Stimulated activated CD8-positive, alpha-beta memory T cell treated with anti-CD3 and anti-CD28 coated beads, Interleukin-2, amount 100 ng/mL, for 48 hours (primary cell): ENCODE measurements around the gene PCSK6.

ENCODE experiments used
- DNase-seq, 2 donors: peaks; one replicate each; pipeline ENCODE4 v3.0.0-alpha.2; 2020; ENCODE audit warnings: low read depth in 2 of 2

Gene PCSK6

DNA sequence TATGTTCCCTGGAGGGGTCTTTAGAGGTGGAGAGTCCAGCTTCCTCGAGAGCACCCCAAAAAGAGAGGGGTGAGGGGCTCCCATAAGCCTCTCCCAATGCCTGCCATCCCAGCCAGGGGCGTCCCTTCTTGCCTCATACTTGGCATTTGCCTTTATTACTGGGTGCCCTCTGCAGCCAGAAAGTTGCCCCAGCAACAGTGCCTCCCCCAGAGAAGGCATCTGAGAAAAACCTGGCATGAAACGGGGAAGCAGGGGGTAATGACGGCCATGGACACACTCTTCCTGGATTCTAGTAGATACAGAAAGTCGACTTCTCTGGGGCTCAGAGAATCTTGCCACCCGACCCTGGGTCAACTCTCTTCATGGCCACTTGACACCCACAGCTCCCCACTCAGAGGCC lies 90.1 kb downstream of the PCSK6 start:
- DNase-seq, result no peak

DNA sequence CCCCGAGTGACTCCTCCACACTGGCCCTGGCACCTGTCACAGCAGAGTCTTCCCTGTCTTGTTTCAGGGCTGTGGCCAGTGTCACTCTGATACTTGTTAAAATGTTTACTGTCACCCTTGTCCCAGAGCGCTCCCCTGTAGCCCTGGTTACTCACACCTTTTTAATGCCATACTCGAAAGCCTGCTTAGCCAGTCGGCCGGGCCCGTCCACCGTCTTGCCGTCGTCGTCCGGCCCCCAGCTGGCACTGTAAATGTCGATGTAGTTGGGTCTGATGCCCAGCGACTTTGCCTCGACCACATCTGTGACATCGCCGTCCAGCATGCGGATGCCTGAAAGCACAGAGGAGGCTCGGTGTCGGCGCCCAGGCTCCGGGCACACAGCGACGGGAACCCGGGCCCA lies 91.3 kb downstream of the PCSK6 start:
- DNase-seq, result no peak

DNA sequence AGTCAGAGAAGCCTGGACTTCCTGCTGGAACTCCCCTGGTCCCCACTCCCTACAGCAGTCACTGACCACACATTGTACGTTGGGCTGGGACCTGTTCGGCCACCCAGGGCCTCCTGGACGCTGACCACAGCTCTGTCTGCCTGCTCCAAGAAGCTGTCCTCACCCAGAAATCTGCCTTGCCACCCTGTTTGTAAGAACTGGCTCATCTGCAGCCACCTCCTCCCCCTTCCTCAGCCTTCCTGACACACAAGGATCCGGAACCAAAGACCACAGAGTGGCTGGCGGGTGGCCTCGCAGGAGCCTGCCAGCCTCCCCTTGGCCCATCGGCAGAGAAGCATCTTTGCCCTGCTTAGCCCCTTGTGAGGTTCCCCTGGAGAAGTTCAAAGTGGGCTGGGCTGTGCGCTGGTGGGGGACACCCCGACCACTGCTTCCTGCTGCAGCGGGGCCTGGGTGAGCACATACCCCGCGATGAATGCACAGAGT lies 91.9 kb downstream of the PCSK6 start:
- no peak for DNase-seq

DNA sequence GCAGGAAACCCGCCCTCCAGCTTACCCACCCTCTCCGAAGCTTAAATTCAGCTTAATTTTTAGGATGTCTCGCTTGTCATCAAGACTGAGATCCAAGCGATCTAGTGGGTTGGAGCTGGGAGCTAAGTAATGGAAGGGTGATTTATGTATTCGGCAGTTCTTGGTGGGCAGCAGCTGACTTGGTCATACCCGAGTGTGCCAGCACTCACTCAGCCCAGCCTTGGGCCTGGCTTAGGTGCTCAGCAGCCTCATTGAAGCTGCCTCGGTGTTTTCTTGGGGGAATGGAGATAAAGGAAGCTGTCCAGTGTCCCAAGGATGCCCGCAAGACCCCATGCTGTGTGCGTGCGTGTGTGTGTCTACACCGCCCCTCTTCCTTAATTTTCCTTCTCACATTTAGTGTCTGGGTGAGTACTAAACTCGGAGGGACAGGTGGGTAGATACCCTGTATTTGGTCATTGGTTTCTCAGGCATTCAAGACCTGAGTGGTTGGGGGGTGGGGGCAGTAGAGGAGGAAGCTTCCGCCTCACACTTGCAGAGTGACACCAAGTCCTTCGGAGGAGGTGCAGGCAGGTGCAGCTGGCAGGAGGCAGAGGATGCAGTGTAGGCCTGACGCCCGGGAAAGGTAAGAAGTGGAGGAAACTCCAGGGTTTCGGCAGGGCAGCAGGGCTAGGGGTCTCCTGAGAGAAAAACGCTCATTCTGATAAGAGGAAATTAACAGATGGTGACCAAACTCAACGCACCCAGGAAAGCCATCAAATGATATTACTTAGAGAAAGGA lies 92.8 kb downstream of the PCSK6 start:
- DNase-seq, result no peak

DNA sequence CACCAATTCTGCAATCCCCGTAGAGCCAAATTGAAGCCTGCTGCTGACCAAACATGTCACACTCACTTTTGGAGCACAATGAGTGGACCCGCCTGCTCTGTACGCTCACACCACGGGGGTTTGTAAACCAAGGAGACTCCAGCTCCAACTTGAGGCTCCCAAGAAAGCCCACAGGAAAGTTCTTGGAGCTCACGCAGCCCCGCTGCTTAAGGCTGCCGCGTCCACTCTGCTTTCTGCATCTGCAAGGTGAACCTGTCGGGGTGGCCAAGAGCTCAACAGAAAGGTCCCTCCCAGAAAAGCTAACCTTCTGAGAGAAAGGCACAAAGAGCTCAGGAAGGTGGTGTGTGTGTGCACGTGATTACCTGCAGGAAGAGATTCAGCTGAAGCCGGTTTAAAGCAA lies 94.9 kb downstream of the PCSK6 start:
- DNase-seq, result no peak

DNA sequence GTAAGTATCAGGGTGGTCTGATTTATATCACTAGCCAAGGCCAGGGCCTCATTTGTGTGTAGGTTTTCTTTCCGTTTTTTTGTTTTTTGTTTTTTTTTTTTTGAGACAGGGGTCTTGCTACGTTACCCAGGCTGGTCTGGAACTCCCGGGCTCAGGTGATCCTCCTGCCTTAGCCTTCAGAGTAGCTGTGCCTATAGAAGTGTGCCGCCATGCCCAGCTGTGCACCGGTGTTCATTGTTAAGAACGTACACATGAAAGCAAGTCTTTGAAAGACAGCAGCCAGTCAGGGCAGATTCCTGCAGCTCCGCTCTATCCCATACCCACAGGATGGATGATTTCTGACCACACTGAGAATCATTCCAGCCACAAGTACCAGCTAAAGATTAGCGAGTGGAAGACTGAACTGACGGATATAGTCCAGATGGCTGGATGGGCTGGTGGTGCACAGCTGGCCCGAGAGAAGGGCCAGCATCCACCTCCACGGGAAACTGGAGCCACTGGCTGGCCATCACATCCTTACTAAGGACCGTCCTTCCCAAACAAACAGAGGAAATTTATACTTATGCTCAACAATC lies 95.4 kb downstream of the PCSK6 start:
- no peak for DNase-seq

DNA sequence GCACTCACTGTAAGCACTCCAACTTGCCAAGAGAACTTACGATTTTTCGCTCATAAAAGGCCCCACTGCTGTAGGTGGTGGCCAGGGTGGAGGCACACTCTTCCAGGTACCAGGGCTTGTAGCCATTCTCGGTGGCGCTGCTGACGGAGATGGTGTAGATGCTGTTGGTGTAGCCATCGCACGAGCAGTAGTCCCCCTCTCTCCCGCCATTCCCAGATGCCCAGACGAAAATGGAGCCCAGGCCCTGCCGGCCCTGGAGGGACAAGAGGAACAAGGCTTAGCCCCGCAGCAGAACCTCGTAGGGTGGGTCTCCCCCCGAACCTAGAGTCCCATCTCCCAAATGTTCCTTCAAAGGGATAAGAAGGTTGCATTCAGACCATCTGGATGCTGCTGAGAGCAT lies 96.3 kb downstream of the PCSK6 start:
- DNase-seq, result no peak

DNA sequence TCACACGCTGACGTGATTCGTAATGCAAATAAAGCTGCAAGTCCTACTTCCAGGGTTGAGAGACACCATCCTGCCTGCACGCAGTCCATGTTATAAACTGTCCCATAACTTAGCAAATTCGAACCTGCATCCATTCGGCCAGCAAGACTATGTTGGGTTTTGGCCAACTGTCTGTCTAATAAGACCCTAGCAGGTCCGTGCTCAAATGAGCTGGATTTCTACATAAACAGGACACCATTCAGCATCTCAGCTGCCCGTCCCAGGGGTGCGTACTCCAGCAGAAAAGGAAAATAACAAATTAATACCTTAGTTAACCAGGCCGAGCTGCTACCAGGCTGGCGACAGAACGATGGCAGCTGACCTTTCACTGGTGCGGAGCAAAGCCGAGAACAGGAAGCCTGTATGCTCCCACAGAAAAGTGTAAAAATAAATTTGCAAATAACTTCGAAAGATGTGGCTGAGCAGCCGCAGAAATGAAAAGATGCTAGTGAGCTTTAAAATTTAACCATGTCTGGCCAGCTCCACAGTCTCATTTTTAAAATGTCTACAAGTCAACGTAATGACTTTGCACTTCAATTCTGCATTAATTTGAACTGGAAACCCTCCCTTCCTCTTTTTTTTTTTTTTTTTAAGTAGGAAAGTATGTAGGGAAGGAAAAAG lies 97.4 kb downstream of the PCSK6 start:
- no peak for DNase-seq

DNA sequence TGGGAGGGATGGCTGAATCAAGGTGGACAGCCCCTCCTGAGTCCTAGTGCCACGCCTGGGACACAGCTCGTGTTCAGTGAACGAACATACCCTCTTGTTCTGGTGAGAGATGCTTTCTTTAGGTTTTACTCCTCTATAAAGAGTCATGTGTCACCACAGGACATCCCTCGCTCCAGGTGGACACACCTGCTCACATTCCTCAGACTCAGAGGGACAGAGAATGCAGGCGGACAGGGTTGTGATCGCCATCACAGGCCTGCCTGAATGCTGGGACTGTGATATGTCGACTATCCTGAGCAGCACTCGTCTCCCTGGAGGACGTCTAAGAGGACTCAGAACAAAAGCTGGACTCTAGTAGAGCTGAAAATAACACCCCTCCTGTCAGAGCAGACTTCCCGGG lies 98.1 kb downstream of the PCSK6 start:
- no peak for DNase-seq

DNA sequence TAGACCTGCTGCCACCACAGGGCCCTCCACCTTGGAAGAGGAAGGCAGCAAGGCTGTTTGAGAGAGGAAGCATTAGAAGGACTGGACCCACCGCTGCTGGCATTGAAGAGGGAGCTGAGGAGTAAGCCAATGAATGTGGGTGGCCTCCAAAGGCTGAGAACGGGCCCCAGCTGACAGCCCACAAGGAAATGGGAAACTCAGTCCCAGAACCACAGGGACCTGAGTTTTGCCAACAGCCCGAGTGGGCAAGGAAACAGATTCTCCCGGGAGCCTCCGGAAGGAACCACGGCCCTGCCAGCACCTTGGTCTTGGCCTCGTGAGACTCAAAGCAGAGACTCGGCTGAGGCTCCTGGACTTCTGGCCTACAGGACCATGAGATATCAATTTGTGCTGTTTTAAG lies 99.0 kb downstream of the PCSK6 start:
- DNase-seq, result no peak

DNA sequence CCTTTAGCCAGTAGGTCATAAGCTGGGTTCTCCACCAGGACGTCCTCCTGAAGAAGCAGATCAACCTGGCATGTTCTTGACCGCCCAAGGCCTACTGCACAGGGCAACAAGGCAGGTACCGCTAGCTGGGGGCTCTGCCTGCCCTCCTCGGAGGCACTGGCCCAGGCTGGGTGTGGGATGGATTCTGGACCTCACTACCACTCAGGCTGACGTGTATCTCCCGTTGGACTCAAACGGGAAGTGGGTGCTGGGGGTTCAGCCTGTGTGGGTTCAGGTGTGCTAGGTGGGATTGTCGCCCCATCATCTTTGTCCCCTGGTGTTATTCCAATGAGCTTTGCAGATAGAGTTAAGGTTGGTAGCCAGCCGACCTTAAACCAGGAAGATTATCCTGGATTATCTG lies 99.4 kb downstream of the PCSK6 start:
- DNase-seq, result no peak

DNA sequence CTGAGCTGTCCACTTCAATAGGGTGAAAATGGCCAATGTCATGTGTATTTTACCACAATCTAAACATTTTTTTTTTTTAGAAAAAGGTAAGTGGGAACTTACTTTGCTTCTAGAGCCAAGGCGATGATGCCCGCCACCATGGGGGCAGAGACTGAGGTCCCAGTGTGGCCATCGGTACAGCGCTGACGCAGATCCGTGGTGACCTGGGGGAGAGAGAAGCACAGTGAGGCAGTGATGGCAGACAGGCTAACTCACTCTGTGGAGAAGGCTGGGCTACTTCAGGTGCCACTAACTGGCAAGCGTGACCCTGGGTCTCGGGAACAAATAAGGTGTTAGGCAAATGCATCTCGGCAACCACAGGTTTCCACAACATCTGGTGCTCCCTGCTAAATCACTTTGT lies 100.1 kb downstream of the PCSK6 start:
- no peak for DNase-seq

DNA sequence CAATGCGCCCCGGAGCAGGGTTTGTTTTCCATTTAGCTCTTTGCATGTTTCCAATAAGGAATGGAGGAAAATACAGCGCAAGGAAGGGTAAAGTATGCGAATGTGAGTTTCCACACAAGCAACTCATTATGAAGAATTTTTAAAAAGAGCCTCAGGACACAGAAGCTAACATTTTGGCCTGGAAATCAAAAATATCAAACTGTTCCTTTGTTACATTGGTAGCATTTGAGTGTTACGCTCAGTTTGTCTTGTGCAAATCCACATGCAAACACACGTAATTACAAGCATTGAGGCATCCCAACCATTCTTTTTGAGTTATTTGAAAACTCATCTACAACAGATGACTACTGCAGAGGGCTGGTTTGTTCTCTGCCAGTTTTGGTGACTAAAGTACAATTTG lies 101.5 kb downstream of the PCSK6 start:
- DNase-seq, result no peak

DNA sequence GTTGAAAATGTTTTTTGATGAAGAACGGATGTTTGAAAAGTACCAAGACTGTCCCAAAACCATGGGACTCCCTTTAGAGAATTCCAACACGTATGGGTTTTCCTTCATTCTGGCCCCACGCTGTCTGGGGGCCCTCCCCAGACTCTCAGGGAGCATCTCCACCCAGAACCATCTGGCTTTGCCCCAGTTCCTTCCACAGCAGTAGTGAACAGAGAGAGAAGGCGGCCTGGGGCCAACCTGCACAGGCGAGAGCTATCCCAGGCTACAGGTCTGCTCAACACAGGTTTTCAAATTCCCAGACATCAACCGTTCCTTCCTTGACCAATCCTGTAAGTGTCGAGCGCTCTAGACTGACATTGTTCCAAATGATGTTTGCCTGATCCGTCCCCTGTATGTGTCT lies 101.9 kb downstream of the PCSK6 start:
- DNase-seq, result no peak

DNA sequence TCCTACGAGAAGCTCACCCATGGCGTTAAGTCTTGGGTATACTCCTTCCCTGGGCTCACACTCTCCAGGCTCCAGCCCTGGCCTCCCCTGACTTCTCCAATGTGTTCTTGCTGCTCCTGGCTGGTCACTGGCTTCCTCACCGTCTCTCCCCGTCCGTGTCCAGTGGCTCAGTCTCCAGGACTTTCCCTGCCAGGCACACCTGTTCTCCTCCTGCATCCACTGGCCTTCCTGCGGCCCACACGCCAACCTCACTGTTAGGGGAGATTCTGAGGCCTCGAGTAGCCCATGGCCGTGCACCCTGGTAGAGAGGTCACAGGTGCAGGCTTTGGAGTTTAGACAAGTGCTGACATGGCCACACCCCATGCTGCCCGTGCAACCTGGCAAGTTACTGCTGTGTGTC lies 102.5 kb downstream of the PCSK6 start:
- no peak for DNase-seq

DNA sequence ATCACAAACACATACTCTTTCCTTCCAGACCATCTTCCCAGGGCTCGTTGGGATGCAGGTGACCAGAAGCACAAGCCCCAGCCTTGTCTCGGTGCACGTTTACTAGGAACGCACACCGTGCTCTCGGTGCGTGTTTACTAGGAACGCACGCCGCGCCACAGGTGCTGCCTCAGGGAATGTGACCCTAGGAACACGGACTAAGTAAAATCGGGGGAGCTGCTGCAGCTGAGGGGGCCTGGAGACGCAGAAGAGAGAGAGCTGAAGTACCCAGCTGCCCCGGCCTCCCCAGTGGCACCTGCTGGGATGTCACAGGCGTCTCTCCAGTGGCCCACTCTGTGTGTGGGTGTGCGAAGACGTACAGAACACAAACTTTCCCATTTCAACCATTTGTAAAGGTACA lies 103.5 kb downstream of the PCSK6 start:
- DNase-seq, result no peak

DNA sequence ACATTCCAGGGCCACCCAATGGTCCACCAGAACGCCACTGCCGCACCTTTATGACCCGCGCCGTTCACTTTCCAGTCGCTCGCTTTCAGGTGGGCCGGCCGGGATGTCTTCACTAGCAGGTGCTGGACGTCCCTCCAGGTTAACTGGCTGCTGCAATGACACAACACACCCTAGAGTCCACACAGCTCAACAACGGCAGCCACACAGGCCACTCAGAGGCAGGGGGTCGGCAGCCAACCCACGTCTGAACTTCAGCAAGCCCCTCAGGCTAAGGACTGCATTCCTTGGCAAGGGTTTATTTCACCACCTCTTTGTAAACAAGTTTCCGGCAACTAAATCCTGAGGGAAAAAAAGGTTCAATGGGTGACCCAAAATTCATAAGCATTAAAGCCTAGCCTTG lies 105.2 kb downstream of the PCSK6 start:
- DNase-seq, result no peak

DNA sequence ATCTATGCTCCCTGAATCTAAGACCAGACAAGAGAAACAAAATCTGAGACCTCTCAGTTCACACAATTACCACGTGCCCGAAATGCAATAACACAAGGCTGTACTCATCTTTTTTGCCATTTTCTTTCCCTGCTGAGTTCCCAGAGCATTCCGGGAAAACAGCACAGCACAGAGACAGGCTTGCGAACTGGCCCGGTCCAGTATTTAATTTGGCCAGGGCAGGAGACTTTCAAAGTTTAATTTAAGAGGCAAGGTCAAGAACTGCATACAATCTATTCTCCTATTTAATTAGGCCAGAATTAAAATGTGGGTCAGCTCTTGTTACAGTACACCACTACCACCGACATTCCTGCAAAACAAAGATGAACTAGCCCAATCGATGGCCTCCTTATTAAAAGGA lies 107.0 kb downstream of the PCSK6 start:
- no peak for DNase-seq

DNA sequence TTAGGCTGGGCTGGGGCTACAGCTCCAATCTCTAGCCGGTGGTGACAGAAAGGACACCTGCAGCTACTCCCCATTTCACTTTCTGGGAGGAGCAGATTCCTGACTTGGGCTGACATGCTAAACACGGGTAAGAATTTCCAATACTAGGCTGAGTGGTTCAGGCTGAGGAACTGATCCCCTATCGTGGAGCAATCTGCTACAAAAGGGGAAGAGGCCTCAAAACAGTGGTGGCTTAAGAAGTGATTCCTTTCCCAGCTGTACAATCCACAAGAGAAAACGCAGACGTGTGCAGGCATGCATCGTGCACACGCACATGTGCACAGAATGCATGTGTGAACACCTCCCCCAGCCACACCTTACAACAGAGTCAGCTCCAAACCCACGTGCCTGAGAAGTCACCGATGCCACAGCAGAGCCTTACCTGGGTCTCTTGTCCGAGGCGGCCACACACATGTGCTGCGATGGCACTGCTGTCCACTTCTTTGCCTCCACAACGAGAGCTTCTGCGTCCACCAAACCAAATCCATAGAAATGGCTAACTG lies 107.8 kb downstream of the PCSK6 start:
- DNase-seq, result no peak

DNA sequence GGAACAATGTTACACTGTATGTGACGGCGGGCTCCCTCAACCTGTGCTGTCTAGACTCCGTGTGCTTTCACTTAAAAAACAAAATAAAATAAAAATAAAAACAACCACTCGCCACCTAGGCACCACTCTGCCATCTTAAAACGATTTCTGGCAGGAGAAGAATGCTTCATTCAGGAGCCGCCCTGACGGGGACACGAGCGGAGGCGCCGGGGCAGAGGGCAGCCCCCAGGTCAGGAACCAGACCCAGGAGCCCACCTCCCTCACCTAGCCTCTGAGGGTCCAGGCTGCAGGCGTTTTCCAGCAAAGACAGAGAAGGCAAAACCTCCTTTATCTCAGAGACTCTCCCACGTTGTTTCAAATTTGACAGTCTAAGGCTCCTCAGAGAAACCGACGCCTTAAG lies 109.4 kb downstream of the PCSK6 start:
- DNase-seq, result no peak

DNA sequence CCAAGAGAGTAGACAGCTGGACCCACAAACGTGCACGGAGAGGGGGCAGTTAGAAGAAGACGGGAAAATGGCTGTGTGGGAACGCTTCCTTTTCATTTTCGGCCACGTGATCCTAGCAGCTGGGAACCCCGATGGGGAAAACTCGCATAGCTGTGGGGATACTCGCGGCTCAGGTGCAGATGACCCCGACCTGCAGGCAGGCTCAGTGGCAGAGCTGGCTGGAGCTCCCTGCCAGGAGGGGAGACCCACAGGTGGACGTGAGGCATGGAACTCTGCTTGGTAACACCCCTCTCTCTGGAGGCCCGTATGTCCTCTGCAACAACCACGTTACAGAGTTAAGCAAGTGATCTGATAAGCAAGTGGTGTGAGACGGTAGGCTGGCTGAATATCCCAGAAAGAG lies 109.9 kb downstream of the PCSK6 start:
- DNase-seq, result no peak

DNA sequence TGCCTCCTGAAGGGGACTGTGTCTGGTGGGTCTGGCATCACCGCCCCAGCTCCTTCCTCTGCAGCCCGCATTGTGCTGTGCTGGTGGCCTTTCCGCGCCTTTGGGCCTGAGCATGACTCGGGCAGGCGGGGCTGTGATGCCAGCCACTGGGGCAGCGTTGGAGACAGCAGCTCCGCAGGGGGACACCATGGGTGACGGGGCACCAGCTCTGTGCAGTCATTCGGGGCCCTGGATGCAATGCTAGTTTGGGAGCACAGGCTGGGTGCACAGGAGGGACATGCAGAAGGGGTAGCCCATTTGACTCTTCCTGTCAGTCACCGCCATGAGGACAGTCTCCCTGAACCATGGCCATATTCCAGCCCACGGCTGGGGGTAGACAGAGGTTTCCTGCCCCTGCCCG lies 110.6 kb downstream of the PCSK6 start:
- DNase-seq, result no peak

DNA sequence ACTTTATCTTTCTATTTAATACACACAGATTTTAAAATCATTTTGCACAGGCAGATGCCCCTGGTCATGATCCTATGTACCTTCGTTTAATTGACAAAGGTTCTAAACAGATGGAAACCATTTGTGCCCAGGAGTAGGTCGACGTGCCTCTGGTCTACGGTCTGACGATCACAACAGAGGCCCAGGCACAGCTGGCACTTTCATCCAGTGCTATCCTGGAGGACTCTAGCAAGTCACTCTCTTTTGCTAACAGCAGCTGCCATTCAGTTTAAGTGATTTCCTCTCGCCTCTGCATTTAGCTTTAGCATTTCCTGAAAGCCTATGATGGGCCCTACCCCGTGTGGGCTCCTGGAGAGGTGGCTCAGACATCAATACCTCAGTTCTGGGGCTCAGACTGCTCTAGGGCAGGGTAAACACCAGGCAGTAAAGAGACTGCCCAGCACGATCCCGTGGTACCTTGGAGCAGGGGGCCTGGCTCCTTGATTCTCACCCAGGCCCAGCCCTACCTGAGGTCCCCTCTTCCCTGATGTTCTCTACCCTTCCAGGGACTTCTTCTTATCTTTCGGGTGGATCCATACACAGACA lies 111.2 kb downstream of the PCSK6 start:
- no peak for DNase-seq
